Gastroesophageal sphincter (tissue), 3 donors: ENCODE results near the gene SPDYE1.
"Not testable (repeated sequence)": the region's sequence is repeated elsewhere in the genome, so short reads cannot be mapped to it uniquely, and the experiment has no call there.

Experiments
- CTCF ChIP-seq, 4 experiments: fragments of 200-600 bp in 2 of 4; fragments of 450-650 bp in 2 of 4; sonication (generic) in 1 of 4; IDR thresholded peaks; one replicate each; pipeline ENCODE4 v1.5.1; 2017 to 2019; ENCODE audit warnings: antibody characterized with exemption in 4 of 4, mild to moderate bottlenecking in 2 of 4, moderate library complexity in 2 of 4
- EP300 ChIP-seq: sonication (generic); formaldehyde crosslinking; IDR thresholded peaks from one replicate; pipeline ENCODE4 v1.6.1; 2017; ENCODE audit warnings: antibody characterized with exemption, mild to moderate bottlenecking
- POLR2A ChIP-seq, 2 donors: fragments of 450-650 bp; IDR thresholded peaks; one replicate each; pipeline ENCODE4 v1.6.1; 2017; ENCODE audit warnings: antibody characterized with exemption in 2 of 2, mild to moderate bottlenecking in 2 of 2, moderate library complexity in 1 of 2
- POLR2AphosphoS5 ChIP-seq: sonication (generic); formaldehyde crosslinking; IDR thresholded peaks from one replicate; pipeline ENCODE4 v1.6.1; 2017; ENCODE audit warnings: antibody characterized with exemption

GRCh38 chr7:44038961-44039558, 41.4 kb downstream of the SPDYE1 start:
- TF ChIP-seq CTCF (IDR thresholded peaks at IDR 0.05); EP300; POLR2A (IDR thresholded peaks at IDR 0.05): not testable (repeated sequence)
- peak; percentile 66 for TF ChIP-seq POLR2AphosphoS5
